ENCODE measurements around the gene SAC3D1. TPM values are rescaled to one million over a fixed set of nuclear protein-coding genes. Genes with fewer than 3 reads are reported as not detected.
A peak's percentile ranks its signal among the peaks of the same experiment; 100 is the strongest.

The SAC3D1 gene
- total RNA-seq, 1 donor = 0.52 TPM

GRCh38 chr11:65084598-65085375 lies 43.8 kb downstream of the SAC3D1 start:
- Histone ChIP-seq H3K27me3 (ENCODE audit: insufficient read depth, low read length) (no peaks in the 10 kb centered on the region), H3K4me3 (ENCODE audit: low read length) (peak overlapping the region; percentile 43), H3K9me3 (ENCODE audit: low read depth, low read length) (no peaks in the 10 kb centered on the region), H3K4me1 (ENCODE audit: insufficient read depth, low read length) (peaks cover 35% of the 10 kb centered on the region)

- H3K4me1 ChIP-seq (ENCODE audit: insufficient read depth, low read length) = peaks cover 35% of the 10 kb centered on the region
Observed at GRCh38 chr11:65085446-65085845, 44.4 kb downstream of the SAC3D1 start.

GRCh38 chr11:65086809-65087208 lies 45.8 kb downstream of the SAC3D1 start:
- no peak overlapping the region for H3K4me3 ChIP-seq (ENCODE audit: low read length)
- peaks cover 23% of the 10 kb centered on the region for H3K4me1 ChIP-seq (ENCODE audit: insufficient read depth, low read length)
- H3K9me3 ChIP-seq (ENCODE audit: low read depth, low read length) = no peaks in the 10 kb centered on the region
- no peaks in the 10 kb centered on the region for H3K27me3 ChIP-seq (ENCODE audit: insufficient read depth, low read length)

More at GRCh38 chr11:65085446-65085845, 44.4 kb downstream of the SAC3D1 start:
- no peak overlapping the region for H3K4me3 ChIP-seq (ENCODE audit: low read length)
- H3K9me3 ChIP-seq (ENCODE audit: low read depth, low read length) = no peaks in the 10 kb centered on the region
- no peaks in the 10 kb centered on the region for H3K27me3 ChIP-seq (ENCODE audit: insufficient read depth, low read length)

GRCh38 chr11:65087216-65087615 lies 46.2 kb downstream of the SAC3D1 start:
- no peaks in the 10 kb centered on the region for H3K9me3 ChIP-seq (ENCODE audit: low read depth, low read length)
- peaks cover 20% of the 10 kb centered on the region for H3K4me1 ChIP-seq (ENCODE audit: insufficient read depth, low read length)
- no peak overlapping the region for H3K4me3 ChIP-seq (ENCODE audit: low read length)
- no peaks in the 10 kb centered on the region for H3K27me3 ChIP-seq (ENCODE audit: insufficient read depth, low read length)

GRCh38 chr11:65087827-65088226 lies 46.8 kb downstream of the SAC3D1 start:
- peaks cover 20% of the 10 kb centered on the region for H3K4me1 ChIP-seq (ENCODE audit: insufficient read depth, low read length)
- H3K9me3 ChIP-seq (ENCODE audit: low read depth, low read length) = no peaks in the 10 kb centered on the region
- no peak overlapping the region for H3K4me3 ChIP-seq (ENCODE audit: low read length)
- no peaks in the 10 kb centered on the region for H3K27me3 ChIP-seq (ENCODE audit: insufficient read depth, low read length)

- Histone ChIP-seq H3K4me3 (ENCODE audit: low read length) (no peak overlapping the region), H3K9me3 (ENCODE audit: low read depth, low read length) (no peaks in the 10 kb centered on the region), H3K27me3 (ENCODE audit: insufficient read depth, low read length) (no peaks in the 10 kb centered on the region), H3K4me1 (ENCODE audit: insufficient read depth, low read length) (peaks cover 9% of the 10 kb centered on the region)
Observed at GRCh38 chr11:65089621-65090020, 48.6 kb downstream of the SAC3D1 start.

- Histone ChIP-seq H3K4me1 (ENCODE audit: insufficient read depth, low read length) (peaks cover 2% of the 10 kb centered on the region), H3K27me3 (ENCODE audit: insufficient read depth, low read length) (no peaks in the 10 kb centered on the region), H3K9me3 (ENCODE audit: low read depth, low read length) (no peaks in the 10 kb centered on the region), H3K4me3 (ENCODE audit: low read length) (no peak overlapping the region)
Observed at GRCh38 chr11:65090628-65091027, 49.6 kb downstream of the SAC3D1 start.

Other genes with a start within 250 kb of the SAC3D1 start
- 41.6 TPM for gene MAP4K2, start 238.0 kb upstream of the SAC3D1 start, total RNA-seq
- gene MEN1, start 230.7 kb upstream of the SAC3D1 start, total RNA-seq = 4.0 TPM
- 1.7 TPM for gene CDC42BPG, start 196.6 kb upstream of the SAC3D1 start, total RNA-seq
- 183 TPM for gene EHD1, start 162.6 kb upstream of the SAC3D1 start, total RNA-seq
- 80.2 TPM for gene ATG2A, start 124.0 kb upstream of the SAC3D1 start, total RNA-seq
- gene PPP2R5B, start 116.5 kb upstream of the SAC3D1 start, total RNA-seq = 5.8 TPM
- gene GPHA2, start 105.3 kb upstream of the SAC3D1 start, total RNA-seq = not detected
- not detected for gene MAJIN, start 69.1 kb upstream of the SAC3D1 start, total RNA-seq
- not detected for gene BATF2, start 44.2 kb upstream of the SAC3D1 start, total RNA-seq
- gene ARL2, start 27.1 kb upstream of the SAC3D1 start, total RNA-seq = 14.2 TPM
- 12.9 TPM for gene SNX15, start 13.8 kb upstream of the SAC3D1 start, total RNA-seq
- gene NAALADL1, start 17.3 kb downstream of the SAC3D1 start, total RNA-seq = 6.6 TPM
- gene CDCA5, start 42.8 kb downstream of the SAC3D1 start, total RNA-seq = not detected
- 17.6 TPM for gene ZFPL1, start 43.0 kb downstream of the SAC3D1 start, total RNA-seq
- gene VPS51, start 55.0 kb downstream of the SAC3D1 start, total RNA-seq = 397 TPM
- gene TM7SF2, start 70.7 kb downstream of the SAC3D1 start, total RNA-seq = 9.1 TPM
- gene ZNHIT2, start 76.5 kb downstream of the SAC3D1 start, total RNA-seq = 5.7 TPM
- 338 TPM for gene FAU, start 80.9 kb downstream of the SAC3D1 start, total RNA-seq
- 40.7 TPM for gene MRPL49, start 81.1 kb downstream of the SAC3D1 start, total RNA-seq
- gene SYVN1, start 93.3 kb downstream of the SAC3D1 start, total RNA-seq = 23.6 TPM
- gene SPDYC, start 129.0 kb downstream of the SAC3D1 start, total RNA-seq = not detected
- 76.2 TPM for gene CAPN1, start 140.7 kb downstream of the SAC3D1 start, total RNA-seq
- 12.2 TPM for gene POLA2, start 220.8 kb downstream of the SAC3D1 start, total RNA-seq